Testis (tissue), 2 donors: ENCODE data around the gene ANXA1.

Experiments used
- POLR2A ChIP-seq: fragments of 450-650 bp; IDR thresholded peaks from one replicate; pipeline ENCODE4 v1.6.1; 2017; ENCODE audit warnings: antibody characterized with exemption, mild to moderate bottlenecking, moderate library complexity
- TF ChIP-seq, protein P1 (sequence below), 3 experiments: fragments of 450-650 bp in 2 of 3; fragments of 200-600 bp in 1 of 3; sonication (generic) in 1 of 3; IDR thresholded peaks; one replicate each; pipeline ENCODE4 v1.5.1; 2016 to 2019; ENCODE audit warnings: antibody characterized with exemption in 3 of 3, mild to moderate bottlenecking in 2 of 3, moderate library complexity in 1 of 3

DNA sequence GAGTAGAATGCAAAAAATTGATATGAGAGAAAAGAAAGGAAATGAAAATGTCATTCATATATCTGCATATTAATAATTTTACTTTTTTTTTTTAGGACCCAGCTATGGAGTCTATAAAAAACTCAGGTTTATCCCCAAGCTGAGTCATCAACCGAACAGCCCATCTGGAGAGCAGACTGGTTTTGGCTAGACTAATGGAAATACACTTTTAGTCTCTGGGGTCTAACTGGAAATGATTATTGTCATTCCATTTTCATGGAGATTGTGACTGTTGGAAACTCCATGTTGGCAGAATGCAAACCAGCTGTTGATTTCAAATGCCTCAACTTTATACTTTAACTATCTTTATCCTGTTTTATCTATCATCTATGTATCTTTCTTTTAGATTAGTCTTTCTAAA, 28.7 kb downstream of the ANXA1 start:
- TF ChIP-seq, protein P1, sequence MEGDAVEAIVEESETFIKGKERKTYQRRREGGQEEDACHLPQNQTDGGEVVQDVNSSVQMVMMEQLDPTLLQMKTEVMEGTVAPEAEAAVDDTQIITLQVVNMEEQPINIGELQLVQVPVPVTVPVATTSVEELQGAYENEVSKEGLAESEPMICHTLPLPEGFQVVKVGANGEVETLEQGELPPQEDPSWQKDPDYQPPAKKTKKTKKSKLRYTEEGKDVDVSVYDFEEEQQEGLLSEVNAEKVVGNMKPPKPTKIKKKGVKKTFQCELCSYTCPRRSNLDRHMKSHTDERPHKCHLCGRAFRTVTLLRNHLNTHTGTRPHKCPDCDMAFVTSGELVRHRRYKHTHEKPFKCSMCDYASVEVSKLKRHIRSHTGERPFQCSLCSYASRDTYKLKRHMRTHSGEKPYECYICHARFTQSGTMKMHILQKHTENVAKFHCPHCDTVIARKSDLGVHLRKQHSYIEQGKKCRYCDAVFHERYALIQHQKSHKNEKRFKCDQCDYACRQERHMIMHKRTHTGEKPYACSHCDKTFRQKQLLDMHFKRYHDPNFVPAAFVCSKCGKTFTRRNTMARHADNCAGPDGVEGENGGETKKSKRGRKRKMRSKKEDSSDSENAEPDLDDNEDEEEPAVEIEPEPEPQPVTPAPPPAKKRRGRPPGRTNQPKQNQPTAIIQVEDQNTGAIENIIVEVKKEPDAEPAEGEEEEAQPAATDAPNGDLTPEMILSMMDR (IDR thresholded peaks at IDR 0.05), result no peak
- no peak for TF ChIP-seq POLR2A
